SK-N-SH (cell line): ENCODE results near the gene TDRD1.

ENCODE experiments used
- CHD2 ChIP-seq: fragments of 150-350 bp; IDR thresholded peaks from 2 replicates; pipeline ENCODE4 v1.6.1; 2018; ENCODE audit warnings: low read length; ENCODE audit not compliant: partially characterized antibody
- EP300 ChIP-seq, 2 experiments: IDR thresholded peaks; 2 replicates each; pipeline versions ENCODE4 v1.4.0 to v1.6.1; 2012; ENCODE audit warnings: borderline replicate concordance in 1 of 2, low read depth in 1 of 2, low read length in 1 of 2
- GATA2 ChIP-seq: sonication (generic); formaldehyde crosslinking; IDR thresholded peaks from 2 replicates; pipeline ENCODE4 v1.5.0; 2020; ENCODE audit warnings: mild to moderate bottlenecking, missing genetic modification reagents
- JUND ChIP-seq: IDR thresholded peaks from 2 replicates; pipeline ENCODE4 v1.4.0; 2012
- MAX ChIP-seq: IDR thresholded peaks from 2 replicates; pipeline ENCODE4 v1.4.0; 2012; ENCODE audit warnings: low read depth
- RAD21 ChIP-seq: IDR thresholded peaks from 2 replicates; pipeline ENCODE4 v1.6.1; 2012; ENCODE audit warnings: mild to moderate bottlenecking, low read length
- RXRA ChIP-seq: IDR thresholded peaks from 2 replicates; pipeline ENCODE4 v1.4.0; 2012; ENCODE audit warnings: low read depth, mild to moderate bottlenecking, borderline replicate concordance
- YY1 ChIP-seq: IDR thresholded peaks from 2 replicates; pipeline ENCODE4 v1.4.0; 2012; ENCODE audit warnings: low read depth, mild to moderate bottlenecking
- TF ChIP-seq, protein P1 (sequence below): fragments of 200-600 bp; sonication (generic); IDR thresholded peaks from 2 replicates; pipeline ENCODE4 v1.6.1; 2017; ENCODE audit warnings: antibody characterized with exemption, mild to moderate bottlenecking, moderate library complexity
- TF ChIP-seq, protein P2 (sequence below): IDR thresholded peaks from 2 replicates; pipeline ENCODE4 v1.6.1; 2012; ENCODE audit warnings: mild to moderate bottlenecking, low read depth, low read length, moderate library complexity

GRCh38 chr10:114281461-114281860 lies 102.3 kb downstream of the TDRD1 start:
- no peak for TF ChIP-seq EP300 (IDR thresholded peaks at IDR 0.05; ENCODE audit: borderline replicate concordance in 1 of 2, low read depth in 1 of 2, low read length in 1 of 2)
- TF ChIP-seq, protein P1, sequence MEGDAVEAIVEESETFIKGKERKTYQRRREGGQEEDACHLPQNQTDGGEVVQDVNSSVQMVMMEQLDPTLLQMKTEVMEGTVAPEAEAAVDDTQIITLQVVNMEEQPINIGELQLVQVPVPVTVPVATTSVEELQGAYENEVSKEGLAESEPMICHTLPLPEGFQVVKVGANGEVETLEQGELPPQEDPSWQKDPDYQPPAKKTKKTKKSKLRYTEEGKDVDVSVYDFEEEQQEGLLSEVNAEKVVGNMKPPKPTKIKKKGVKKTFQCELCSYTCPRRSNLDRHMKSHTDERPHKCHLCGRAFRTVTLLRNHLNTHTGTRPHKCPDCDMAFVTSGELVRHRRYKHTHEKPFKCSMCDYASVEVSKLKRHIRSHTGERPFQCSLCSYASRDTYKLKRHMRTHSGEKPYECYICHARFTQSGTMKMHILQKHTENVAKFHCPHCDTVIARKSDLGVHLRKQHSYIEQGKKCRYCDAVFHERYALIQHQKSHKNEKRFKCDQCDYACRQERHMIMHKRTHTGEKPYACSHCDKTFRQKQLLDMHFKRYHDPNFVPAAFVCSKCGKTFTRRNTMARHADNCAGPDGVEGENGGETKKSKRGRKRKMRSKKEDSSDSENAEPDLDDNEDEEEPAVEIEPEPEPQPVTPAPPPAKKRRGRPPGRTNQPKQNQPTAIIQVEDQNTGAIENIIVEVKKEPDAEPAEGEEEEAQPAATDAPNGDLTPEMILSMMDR: no peak
- TF ChIP-seq GATA2: no peak
- TF ChIP-seq JUND: no peak
- TF ChIP-seq YY1: no peak
- TF ChIP-seq, protein P2, sequence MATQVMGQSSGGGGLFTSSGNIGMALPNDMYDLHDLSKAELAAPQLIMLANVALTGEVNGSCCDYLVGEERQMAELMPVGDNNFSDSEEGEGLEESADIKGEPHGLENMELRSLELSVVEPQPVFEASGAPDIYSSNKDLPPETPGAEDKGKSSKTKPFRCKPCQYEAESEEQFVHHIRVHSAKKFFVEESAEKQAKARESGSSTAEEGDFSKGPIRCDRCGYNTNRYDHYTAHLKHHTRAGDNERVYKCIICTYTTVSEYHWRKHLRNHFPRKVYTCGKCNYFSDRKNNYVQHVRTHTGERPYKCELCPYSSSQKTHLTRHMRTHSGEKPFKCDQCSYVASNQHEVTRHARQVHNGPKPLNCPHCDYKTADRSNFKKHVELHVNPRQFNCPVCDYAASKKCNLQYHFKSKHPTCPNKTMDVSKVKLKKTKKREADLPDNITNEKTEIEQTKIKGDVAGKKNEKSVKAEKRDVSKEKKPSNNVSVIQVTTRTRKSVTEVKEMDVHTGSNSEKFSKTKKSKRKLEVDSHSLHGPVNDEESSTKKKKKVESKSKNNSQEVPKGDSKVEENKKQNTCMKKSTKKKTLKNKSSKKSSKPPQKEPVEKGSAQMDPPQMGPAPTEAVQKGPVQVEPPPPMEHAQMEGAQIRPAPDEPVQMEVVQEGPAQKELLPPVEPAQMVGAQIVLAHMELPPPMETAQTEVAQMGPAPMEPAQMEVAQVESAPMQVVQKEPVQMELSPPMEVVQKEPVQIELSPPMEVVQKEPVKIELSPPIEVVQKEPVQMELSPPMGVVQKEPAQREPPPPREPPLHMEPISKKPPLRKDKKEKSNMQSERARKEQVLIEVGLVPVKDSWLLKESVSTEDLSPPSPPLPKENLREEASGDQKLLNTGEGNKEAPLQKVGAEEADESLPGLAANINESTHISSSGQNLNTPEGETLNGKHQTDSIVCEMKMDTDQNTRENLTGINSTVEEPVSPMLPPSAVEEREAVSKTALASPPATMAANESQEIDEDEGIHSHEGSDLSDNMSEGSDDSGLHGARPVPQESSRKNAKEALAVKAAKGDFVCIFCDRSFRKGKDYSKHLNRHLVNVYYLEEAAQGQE: no peak
- TF ChIP-seq CHD2: no peak
- TF ChIP-seq RAD21: no peak
- TF ChIP-seq RXRA: no peak
- TF ChIP-seq MAX: no peak
